HepG2 (cell line): Measurements from ENCODE around the gene BORCS5. TPM values are rescaled to one million over a fixed set of nuclear protein-coding genes. Genes with fewer than 3 reads are reported as not detected.
A peak's percentile ranks its signal among the peaks of the same experiment; 100 is the strongest.

Source experiments
- BRF2 ChIP-seq: sonication (generic); formaldehyde crosslinking; IDR thresholded peaks from 2 replicates; pipeline ENCODE4 v1.8.1; 2022; ENCODE audit warnings: mild to moderate bottlenecking, missing genetic modification reagents
- CBX5 ChIP-seq: sonication (generic); formaldehyde crosslinking; IDR thresholded peaks from 2 replicates; pipeline ENCODE4 v1.4.0; 2020; ENCODE audit warnings: missing genetic modification reagents, borderline replicate concordance
- CCDC6 ChIP-seq: sonication (generic); formaldehyde crosslinking; IDR thresholded peaks from 2 replicates; pipeline ENCODE4 v1.8.1; 2022; ENCODE audit warnings: mild to moderate bottlenecking, missing genetic modification reagents, moderate library complexity
- CEBPB ChIP-seq: IDR thresholded peaks from 2 replicates; pipeline ENCODE4 v1.6.1; 2011; ENCODE audit warnings: low read depth, low read length, improper control_type of control experiment, borderline replicate concordance
- HMGXB3 ChIP-seq: sonication (generic); formaldehyde crosslinking; IDR thresholded peaks from 2 replicates; pipeline ENCODE4 v1.4.0; 2020; ENCODE audit warnings: missing genetic modification reagents, borderline replicate concordance
- NCOA1 ChIP-seq: sonication (generic); formaldehyde crosslinking; IDR thresholded peaks from 2 replicates; pipeline ENCODE4 v1.9.0; 2021; ENCODE audit warnings: missing genetic modification reagents
- NFIC ChIP-seq: IDR thresholded peaks from 2 replicates; pipeline ENCODE4 v1.6.1; 2012; ENCODE audit warnings: mild to moderate bottlenecking, low read length, inconsistent platforms
- SP2 ChIP-seq: sonication (generic); formaldehyde crosslinking; IDR thresholded peaks from 2 replicates; pipeline ENCODE4 v1.5.1; 2020; ENCODE audit warnings: mild to moderate bottlenecking, missing genetic modification reagents
- ZNF317 ChIP-seq: sonication (generic); formaldehyde crosslinking; IDR thresholded peaks from 2 replicates; pipeline ENCODE4 v1.5.0; 2020; ENCODE audit warnings: mild to moderate bottlenecking, missing genetic modification reagents
- ZNF431 ChIP-seq: sonication (generic); formaldehyde crosslinking; IDR thresholded peaks from 2 replicates; pipeline ENCODE4 v1.9.0; 2022; ENCODE audit warnings: missing genetic modification reagents, low read depth, mild to moderate bottlenecking, borderline replicate concordance
- ZNF605 ChIP-seq: sonication (generic); formaldehyde crosslinking; IDR thresholded peaks from 2 replicates; pipeline ENCODE4 v1.8.0; 2022; ENCODE audit warnings: mild to moderate bottlenecking, missing genetic modification reagents
- ZNF713 ChIP-seq: sonication (generic); formaldehyde crosslinking; IDR thresholded peaks from 2 replicates; pipeline ENCODE4 v1.4.0; 2020; ENCODE audit warnings: mild to moderate bottlenecking, missing genetic modification reagents
- polyA plus RNA-seq, 8 experiments: library from polyadenylated mRNA; depleted of rRNA in 3 of 8; stranded (reverse) in 7 of 8; unstranded in 1 of 8; fragments of >200 nt; fragmentation: Illumina TruSeq in 4 of 8; extraction: Trizol in 4 of 8; gene quantifications; 2 replicates each; pipeline versions ENCODE4 v1.2.1 to v1.2.3, GENCODE V29; 2011 to 2016; ENCODE audit warnings: low read depth in 4 of 8, missing spikeins in 1 of 8, mixed read lengths in 1 of 8; ENCODE audit not compliant: insufficient read depth in 1 of 8
- total RNA-seq, 5 experiments: library from RNA; depleted of rRNA; stranded (reverse); fragments of >200 nt; fragmentation: Illumina TruSeq; extraction: Trizol; gene quantifications; 2 replicates each; pipeline ENCODE4 v1.2.3, GENCODE V29; 2016; ENCODE audit warnings: low read depth in 1 of 5
- TF ChIP-seq, protein P1 (sequence below): sonication (generic); formaldehyde crosslinking; IDR thresholded peaks from 2 replicates; pipeline ENCODE4 v1.5.0; 2020; ENCODE audit warnings: mild to moderate bottlenecking, missing genetic modification reagents
- TF ChIP-seq, protein P2 (sequence below): IDR thresholded peaks from 2 replicates; pipeline ENCODE4 v1.6.1; 2016; ENCODE audit warnings: control low read depth
- TF ChIP-seq, protein P3 (sequence below): fragments of 450-650 bp; IDR thresholded peaks from 2 replicates; pipeline ENCODE4 v1.6.1; 2017; ENCODE audit warnings: mild to moderate bottlenecking
- TF ChIP-seq, protein P4 (sequence below): sonication (generic); formaldehyde crosslinking; IDR thresholded peaks from 2 replicates; pipeline ENCODE4 v1.4.0; 2020; ENCODE audit warnings: missing genetic modification reagents

Gene BORCS5
- total and polyA plus RNA-seq, 2 of the 13 experiments (the other 11 are each of a cell fraction or from before 2014, with no cell fraction given) = 3.9 to 4.7 TPM

DNA sequence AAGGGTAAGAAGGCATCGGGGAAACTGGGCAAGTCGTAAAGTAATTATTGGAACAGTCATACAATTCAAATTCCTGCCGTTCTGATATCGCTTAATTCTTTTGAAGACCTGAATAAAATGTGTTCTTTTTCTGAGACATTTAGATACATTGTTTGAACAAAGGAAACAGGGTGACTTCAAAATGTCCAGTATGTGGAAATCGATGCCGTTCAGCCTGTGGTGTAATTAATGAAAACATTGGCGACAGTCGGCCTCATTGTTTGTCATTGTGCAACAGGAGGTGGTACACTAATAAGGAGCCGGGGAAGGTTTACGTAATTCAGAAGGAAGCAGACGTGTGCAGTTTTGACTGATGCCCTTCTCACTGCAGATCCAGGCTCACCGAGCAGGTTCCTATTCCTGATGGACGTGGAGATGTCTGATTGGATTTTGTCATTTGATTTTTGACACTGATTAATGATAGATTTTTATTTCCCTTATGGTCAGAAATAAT is 92.7 kb downstream of the BORCS5 start (continued):
- TF ChIP-seq CCDC6 (CRISPR knock-in tag) (0 out of 2 replicates have a peak, but pooled peaks have one; percentile 8), HMGXB3 (CRISPR knock-in tag) (no peak), BRF2 (CRISPR knock-in tag) (no peak), ZNF605 (CRISPR knock-in tag) (peak; percentile 59; the same call in 1 of the 2 replicates), ZNF713 (no peak), ZNF431 (CRISPR knock-in tag) (peak; percentile 42; the same call in 1 of the 2 replicates), NCOA1 (CRISPR knock-in tag) (no peak; the same call in 1 of the 2 replicates), SP2 (CRISPR knock-in tag) (no peak), ZNF317 (CRISPR knock-in tag) (0 out of 2 replicates have a peak, but pooled peaks have one; percentile 67), CEBPB (peak; percentile 100), NFIC (peak; percentile 89), CBX5 (CRISPR knock-in tag) (peak; percentile 81; the same call in 1 of the 2 replicates)
- TF ChIP-seq, protein P1, sequence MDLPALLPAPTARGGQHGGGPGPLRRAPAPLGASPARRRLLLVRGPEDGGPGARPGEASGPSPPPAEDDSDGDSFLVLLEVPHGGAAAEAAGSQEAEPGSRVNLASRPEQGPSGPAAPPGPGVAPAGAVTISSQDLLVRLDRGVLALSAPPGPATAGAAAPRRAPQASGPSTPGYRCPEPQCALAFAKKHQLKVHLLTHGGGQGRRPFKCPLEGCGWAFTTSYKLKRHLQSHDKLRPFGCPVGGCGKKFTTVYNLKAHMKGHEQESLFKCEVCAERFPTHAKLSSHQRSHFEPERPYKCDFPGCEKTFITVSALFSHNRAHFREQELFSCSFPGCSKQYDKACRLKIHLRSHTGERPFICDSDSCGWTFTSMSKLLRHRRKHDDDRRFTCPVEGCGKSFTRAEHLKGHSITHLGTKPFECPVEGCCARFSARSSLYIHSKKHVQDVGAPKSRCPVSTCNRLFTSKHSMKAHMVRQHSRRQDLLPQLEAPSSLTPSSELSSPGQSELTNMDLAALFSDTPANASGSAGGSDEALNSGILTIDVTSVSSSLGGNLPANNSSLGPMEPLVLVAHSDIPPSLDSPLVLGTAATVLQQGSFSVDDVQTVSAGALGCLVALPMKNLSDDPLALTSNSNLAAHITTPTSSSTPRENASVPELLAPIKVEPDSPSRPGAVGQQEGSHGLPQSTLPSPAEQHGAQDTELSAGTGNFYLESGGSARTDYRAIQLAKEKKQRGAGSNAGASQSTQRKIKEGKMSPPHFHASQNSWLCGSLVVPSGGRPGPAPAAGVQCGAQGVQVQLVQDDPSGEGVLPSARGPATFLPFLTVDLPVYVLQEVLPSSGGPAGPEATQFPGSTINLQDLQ = 0 out of 2 replicates have a peak, but pooled peaks have one; percentile 65
- TF ChIP-seq, protein P2, sequence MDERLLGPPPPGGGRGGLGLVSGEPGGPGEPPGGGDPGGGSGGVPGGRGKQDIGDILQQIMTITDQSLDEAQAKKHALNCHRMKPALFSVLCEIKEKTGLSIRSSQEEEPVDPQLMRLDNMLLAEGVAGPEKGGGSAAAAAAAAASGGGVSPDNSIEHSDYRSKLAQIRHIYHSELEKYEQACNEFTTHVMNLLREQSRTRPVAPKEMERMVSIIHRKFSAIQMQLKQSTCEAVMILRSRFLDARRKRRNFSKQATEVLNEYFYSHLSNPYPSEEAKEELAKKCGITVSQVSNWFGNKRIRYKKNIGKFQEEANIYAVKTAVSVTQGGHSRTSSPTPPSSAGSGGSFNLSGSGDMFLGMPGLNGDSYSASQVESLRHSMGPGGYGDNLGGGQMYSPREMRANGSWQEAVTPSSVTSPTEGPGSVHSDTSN (CRISPR knock-in tag) = no peak
- TF ChIP-seq, protein P3, sequence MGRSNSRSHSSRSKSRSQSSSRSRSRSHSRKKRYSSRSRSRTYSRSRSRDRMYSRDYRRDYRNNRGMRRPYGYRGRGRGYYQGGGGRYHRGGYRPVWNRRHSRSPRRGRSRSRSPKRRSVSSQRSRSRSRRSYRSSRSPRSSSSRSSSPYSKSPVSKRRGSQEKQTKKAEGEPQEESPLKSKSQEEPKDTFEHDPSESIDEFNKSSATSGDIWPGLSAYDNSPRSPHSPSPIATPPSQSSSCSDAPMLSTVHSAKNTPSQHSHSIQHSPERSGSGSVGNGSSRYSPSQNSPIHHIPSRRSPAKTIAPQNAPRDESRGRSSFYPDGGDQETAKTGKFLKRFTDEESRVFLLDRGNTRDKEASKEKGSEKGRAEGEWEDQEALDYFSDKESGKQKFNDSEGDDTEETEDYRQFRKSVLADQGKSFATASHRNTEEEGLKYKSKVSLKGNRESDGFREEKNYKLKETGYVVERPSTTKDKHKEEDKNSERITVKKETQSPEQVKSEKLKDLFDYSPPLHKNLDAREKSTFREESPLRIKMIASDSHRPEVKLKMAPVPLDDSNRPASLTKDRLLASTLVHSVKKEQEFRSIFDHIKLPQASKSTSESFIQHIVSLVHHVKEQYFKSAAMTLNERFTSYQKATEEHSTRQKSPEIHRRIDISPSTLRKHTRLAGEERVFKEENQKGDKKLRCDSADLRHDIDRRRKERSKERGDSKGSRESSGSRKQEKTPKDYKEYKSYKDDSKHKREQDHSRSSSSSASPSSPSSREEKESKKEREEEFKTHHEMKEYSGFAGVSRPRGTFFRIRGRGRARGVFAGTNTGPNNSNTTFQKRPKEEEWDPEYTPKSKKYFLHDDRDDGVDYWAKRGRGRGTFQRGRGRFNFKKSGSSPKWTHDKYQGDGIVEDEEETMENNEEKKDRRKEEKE = no peak
- TF ChIP-seq, protein P4, sequence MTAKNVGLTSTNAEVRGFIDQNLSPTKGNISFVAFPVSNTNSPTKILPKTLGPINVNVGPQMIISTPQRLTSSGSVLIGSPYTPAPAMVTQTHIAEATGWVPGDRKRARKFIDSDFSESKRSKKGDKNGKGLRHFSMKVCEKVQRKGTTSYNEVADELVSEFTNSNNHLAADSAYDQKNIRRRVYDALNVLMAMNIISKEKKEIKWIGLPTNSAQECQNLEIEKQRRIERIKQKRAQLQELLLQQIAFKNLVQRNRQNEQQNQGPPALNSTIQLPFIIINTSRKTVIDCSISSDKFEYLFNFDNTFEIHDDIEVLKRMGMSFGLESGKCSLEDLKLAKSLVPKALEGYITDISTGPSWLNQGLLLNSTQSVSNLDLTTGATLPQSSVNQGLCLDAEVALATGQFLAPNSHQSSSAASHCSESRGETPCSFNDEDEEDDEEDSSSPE (CRISPR knock-in tag) = no peak; the same call in 1 of the 2 replicates
